ENCODE data around the gene RDH5. TPM values are rescaled to one million over a fixed set of nuclear protein-coding genes. Genes with fewer than 3 reads are reported as not detected.

Gene RDH5
- total RNA-seq, 1 donor: 3.0 TPM

DNA sequence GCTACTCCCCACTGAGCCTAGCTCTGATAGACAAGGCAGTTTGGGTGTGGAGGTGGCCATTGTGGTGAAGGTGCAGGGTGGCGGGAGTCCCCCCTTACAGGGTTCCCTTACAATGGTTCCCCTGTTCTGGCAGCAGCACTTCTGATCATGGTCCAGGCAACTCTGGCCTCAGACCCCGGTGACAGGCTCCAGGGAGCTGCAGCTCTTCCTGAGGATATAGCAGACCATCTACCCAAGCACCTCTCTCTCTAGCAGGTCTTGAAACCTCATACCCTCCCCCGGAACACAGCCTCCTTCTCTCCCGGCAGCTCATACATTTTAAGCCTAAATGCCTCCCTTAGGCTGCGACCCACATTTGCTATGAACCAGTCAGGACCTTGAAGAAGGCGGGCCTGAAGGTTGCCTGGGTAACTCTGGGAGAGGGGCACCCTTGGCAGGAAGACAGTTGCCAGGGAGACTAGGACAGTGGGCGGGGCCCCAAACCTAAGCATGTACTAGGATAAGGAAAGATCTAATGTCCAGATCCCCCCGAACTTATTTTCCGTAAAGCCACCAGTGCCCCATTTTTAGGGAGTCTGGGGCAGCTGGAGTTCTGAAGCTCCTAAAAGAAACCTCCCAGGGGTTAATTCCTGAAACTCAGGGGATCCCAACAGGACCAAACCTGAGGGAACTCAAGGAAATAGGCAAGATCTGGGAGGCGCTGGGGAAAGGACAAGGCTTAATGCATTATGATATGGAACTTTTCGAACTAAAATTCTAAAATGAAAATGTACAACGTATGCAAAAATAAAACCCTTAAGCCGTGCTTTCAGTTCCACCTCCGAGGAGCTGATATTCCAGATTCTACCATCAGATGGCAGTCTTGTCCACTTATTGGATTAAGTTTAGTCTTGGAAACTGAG, 18.2 kb downstream of the RDH5 start:
- no peaks in the 10 kb centered on the region for H3K9me3 ChIP-seq (ENCODE audit: low read depth, low read length)
- peak overlapping the region; percentile 59 for H3K4me3 ChIP-seq (ENCODE audit: low read length)
- H3K27me3 ChIP-seq (ENCODE audit: insufficient read depth, low read length): peaks cover 2% of the 10 kb centered on the region
- peaks cover 21% of the 10 kb centered on the region for H3K4me1 ChIP-seq (ENCODE audit: insufficient read depth, low read length)

DNA sequence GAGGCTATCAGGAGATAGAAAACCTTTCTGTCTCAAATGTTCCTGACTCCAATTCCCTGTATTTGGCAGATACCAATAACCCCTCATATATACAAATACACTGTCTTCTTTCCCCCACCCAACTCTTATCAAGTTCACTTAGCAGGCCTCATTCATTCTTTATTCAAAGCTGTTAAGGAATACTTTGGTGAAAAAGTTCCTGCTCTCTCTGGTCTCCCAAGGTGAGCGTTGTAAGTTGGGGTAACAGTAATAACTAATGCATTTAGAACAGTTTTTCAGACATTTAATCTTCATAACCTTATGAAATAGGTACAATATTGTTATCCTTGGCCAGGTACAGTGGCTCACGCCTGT, 18.8 kb downstream of the RDH5 start:
- Histone ChIP-seq H3K4me3 (ENCODE audit: low read length) (peak overlapping the region; percentile 59), H3K4me1 (ENCODE audit: insufficient read depth, low read length) (peaks cover 27% of the 10 kb centered on the region), H3K27me3 (ENCODE audit: insufficient read depth, low read length) (peaks cover 3% of the 10 kb centered on the region), H3K9me3 (ENCODE audit: low read depth, low read length) (no peaks in the 10 kb centered on the region)

DNA sequence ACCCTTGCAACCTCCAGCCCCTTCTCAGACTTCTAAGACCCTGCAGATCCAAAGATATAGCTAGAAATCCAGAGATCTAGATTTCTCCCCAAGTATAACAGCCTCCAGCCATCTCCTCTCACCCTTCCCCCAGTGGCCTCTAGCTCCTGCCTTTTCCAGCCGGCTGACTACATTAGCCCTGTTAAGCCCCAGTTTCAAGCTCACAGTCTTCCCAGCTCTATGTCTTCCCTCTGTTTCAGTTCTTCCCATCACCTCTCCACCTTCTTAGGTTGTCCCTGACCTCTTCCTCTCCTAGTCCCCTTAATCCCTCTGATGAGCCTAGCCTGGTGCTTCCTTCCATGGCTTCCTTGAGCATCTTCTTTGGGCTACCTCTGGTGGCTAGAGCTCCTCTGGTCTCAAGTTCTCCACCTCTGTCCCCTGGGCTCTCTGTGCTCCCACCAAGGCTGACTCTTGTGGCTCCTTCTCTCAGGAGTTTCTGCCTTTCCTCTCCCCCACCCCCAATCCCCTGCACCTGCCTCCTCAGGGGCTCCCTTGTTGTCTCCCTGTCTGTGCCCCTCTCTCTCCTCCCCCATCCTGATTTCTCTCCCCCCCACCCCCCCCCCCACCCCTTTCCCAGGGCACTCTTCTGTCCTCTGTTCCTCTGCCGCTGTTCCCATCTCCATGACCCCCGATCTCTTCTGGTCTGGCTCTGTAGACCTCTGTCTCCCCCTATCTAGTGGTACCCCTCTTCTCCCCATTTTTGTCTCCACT, 21.9 kb downstream of the RDH5 start:
- Histone ChIP-seq H3K9me3 (ENCODE audit: low read depth, low read length) (no peaks in the 10 kb centered on the region), H3K4me1 (ENCODE audit: insufficient read depth, low read length) (peaks cover 38% of the 10 kb centered on the region), H3K27me3 (ENCODE audit: insufficient read depth, low read length) (peaks cover 8% of the 10 kb centered on the region), H3K4me3 (ENCODE audit: low read length) (no peak overlapping the region)

DNA sequence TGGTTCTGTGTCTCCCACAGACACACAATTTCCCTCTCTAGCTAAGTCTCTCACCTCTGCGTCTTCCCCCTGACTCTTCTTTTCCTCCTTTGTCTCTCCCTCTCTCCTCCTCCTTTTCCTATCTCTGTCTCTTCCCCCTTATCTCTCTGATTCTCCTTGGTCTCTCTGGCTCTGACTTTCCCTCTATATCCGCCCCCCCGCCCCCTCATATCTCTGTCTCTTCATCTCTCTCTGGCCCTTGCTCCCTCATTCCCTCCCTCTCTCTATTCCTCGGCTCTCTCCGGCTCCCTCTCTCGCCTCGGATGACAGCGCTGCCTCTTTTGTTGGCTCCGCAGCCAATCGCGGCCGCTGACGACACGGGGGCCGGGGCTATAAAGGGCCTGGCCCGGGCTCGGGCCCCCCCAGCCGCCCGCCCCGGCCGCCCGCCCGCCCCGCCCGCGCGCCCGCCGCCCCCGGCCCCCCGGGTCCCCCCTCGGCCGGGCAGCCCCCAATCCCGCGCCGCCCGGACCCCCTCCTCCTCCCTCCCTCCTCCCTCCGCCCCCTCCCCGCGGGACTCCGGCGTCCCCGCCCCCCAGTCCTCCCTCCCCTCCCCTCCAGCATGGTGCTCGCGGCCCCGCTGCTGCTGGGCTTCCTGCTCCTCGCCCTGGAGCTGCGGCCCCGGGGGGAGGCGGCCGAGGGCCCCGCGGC, 22.7 kb downstream of the RDH5 start, which contains the start of gene GDF11:
Gene GDF11, plus strand, starts transcription at position 404 of the 687 bp plus-strand sequence. Its CDS starts 195 bp downstream, at position 599.
- Histone ChIP-seq H3K4me3 (ENCODE audit: low read length) (peak within 1 kb of the TSS; percentile 43), H3K9me3 (ENCODE audit: low read depth, low read length) (no peaks in the 10 kb centered on the region), H3K4me1 (ENCODE audit: insufficient read depth, low read length) (peaks cover 30% of the 10 kb centered on the region), H3K27me3 (ENCODE audit: insufficient read depth, low read length) (peaks cover 8% of the 10 kb centered on the region)

DNA sequence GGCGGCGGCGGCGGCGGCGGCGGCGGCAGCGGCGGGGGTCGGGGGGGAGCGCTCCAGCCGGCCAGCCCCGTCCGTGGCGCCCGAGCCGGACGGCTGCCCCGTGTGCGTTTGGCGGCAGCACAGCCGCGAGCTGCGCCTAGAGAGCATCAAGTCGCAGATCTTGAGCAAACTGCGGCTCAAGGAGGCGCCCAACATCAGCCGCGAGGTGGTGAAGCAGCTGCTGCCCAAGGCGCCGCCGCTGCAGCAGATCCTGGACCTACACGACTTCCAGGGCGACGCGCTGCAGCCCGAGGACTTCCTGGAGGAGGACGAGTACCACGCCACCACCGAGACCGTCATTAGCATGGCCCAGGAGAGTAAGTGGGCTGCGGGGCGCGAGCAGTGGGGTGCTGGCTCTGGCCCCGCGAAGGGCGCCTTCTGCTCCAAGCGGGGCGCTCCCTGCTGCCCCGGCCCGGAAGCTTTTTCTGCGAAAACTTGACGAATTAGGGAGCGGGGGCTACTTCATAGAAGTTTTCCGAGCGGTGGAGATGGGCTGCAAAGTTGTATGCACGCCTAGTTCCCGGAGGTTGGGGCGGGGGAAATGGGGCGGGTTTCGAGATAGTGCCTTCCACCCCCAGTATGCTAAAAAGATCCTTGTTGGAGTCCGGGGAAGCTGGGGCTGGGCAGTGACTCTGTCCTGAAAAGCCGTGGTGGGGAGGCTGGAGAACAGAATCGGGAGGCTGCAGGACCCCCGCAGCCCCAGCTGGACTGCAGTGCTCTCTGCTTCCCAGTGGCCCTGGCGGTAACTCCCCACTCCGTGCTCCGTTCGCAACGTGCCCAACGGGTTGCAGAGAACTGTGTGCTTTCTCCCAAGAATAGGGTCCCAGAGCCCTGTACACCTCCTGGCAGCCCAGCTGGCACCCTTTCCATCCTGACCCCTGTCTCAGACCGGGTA, 23.5 kb downstream of the RDH5 start:
- Histone ChIP-seq H3K4me1 (ENCODE audit: insufficient read depth, low read length) (peaks cover 23% of the 10 kb centered on the region), H3K9me3 (ENCODE audit: low read depth, low read length) (no peaks in the 10 kb centered on the region), H3K27me3 (ENCODE audit: insufficient read depth, low read length) (peaks cover 8% of the 10 kb centered on the region), H3K4me3 (ENCODE audit: low read length) (peak overlapping the region; percentile 43)

DNA sequence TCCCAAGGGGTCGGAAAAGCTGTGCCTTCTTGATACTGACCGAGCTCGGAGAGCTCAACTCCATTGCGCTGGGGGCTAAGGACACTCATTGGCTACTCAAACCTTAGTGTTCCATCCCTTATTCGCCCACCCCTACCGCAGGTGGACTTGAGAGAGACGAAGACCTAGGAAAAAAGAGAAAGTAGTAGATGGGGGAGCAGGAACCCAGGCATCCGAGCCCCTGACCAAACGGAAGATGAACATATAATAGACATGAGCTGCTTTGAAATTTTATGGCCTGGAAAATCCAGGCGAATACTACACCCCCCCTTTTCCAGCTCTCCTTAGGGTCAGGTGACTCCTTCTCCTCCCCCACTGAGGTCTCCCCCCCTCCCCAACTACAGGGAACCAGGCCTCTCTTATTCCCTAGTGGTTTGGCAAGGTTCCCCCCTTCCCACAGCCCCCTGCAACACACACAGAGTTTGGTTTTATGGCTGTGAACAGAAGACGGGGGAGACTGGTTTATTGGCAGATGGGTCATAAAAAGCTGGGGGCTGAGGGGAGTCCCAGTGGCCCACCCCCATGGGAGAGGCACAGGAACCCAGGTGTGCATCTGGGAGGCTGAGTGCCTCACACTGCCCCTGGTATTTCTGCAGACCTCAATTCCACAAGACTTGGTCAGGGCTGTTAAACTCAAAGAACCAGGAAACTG, 24.3 kb downstream of the RDH5 start:
- no peaks in the 10 kb centered on the region for H3K9me3 ChIP-seq (ENCODE audit: low read depth, low read length)
- peaks cover 23% of the 10 kb centered on the region for H3K4me1 ChIP-seq (ENCODE audit: insufficient read depth, low read length)
- peaks cover 8% of the 10 kb centered on the region for H3K27me3 ChIP-seq (ENCODE audit: insufficient read depth, low read length)
- peak overlapping the region; percentile 43 for H3K4me3 ChIP-seq (ENCODE audit: low read length)

DNA sequence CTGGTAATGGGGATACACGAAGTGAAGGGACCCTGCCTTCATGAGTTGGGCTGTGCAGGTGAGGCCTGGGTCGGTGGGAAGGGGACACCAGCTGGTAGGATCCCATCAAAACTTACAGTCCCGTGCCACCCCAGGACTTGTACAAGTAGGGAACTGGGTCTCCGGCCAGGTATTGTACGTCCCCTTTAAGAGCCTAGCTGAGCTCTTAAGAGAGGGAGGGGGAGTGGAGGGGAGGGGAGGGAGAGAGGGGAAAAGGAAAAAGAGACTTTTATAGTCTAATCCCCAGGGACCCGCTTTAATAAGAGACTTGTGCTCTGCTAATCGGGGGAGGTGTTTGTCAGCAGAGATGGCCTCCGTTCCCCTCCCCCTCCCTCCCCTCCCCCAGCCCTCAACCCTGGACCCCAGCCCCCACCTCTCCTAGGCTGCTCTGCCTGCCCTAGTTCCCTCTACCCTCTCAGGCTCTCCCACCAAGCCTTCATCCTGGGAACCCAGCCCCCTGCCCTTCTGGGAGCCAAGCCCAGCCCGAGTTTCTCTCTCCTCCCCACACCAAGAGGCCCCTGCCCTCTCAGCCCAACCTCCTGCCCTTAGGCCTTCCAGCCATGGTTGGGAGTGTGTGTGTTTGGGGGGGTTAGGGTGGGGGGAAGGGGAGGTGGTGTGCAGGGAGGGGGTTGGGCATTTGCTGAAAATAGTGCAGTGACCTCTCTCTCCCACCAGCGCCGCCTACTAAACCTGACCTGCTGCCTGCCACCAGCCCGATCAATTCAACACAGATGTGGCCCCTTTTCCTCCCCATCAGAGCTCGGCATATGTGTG, 25.4 kb downstream of the RDH5 start:
- Histone ChIP-seq H3K4me3 (ENCODE audit: low read length) (no peak overlapping the region), H3K27me3 (ENCODE audit: insufficient read depth, low read length) (peaks cover 8% of the 10 kb centered on the region), H3K4me1 (ENCODE audit: insufficient read depth, low read length) (peaks cover 23% of the 10 kb centered on the region), H3K9me3 (ENCODE audit: low read depth, low read length) (no peaks in the 10 kb centered on the region)

DNA sequence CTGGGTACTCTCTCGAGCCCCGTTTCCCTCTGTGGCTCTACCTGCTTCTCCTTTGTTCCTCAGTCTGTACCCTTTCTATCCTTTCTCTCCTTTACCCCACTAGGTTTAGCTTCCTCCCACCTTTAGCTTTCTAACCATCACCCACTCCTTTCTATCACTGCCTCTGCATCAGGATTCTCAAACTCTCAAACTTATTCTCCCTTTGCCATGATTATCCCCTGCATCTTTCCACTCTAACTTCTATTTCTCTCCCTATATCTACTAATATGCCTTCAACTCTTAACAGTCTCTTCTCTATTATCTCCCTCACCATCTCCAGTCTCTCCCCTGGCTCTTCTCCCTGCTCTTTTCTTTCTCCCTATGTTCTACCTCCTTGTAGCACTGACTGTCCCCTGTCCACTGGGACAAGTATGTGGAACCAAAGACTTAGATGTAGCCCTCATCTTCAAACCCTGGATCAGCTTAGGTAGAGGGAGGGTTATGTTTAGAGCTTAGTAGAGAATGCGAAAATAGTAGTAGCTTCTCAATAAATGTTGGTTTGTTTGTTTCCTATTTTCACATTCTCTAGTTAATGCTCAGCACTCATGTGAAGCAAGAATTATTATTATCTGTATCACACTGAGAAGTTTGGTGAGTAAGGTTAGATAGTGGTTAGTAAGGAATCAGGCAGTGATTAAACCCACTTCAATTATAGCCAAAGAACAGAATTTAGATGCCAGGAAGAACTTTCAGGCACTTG, 26.1 kb downstream of the RDH5 start:
- Histone ChIP-seq H3K4me1 (ENCODE audit: insufficient read depth, low read length) (peaks cover 23% of the 10 kb centered on the region), H3K27me3 (ENCODE audit: insufficient read depth, low read length) (peaks cover 8% of the 10 kb centered on the region), H3K4me3 (ENCODE audit: low read length) (no peak overlapping the region), H3K9me3 (ENCODE audit: low read depth, low read length) (no peaks in the 10 kb centered on the region)

DNA sequence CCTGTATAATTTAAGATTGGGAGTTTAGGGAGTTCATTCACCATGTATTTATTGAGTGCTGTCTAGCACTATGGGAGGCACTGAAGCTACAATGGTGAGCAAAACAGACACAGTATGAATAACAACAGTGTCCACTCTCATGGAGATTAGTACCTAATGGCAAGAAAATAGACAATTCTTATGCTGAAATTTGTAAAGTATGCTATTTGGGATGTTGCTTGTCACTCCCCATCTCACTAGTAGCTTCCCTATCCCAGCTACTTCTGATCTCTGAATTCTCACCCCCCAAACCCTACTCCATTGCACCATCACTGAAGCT, 26.7 kb downstream of the RDH5 start:
- Histone ChIP-seq H3K27me3 (ENCODE audit: insufficient read depth, low read length) (peaks cover 6% of the 10 kb centered on the region), H3K4me1 (ENCODE audit: insufficient read depth, low read length) (peaks cover 23% of the 10 kb centered on the region), H3K4me3 (ENCODE audit: low read length) (no peak overlapping the region), H3K9me3 (ENCODE audit: low read depth, low read length) (no peaks in the 10 kb centered on the region)

DNA sequence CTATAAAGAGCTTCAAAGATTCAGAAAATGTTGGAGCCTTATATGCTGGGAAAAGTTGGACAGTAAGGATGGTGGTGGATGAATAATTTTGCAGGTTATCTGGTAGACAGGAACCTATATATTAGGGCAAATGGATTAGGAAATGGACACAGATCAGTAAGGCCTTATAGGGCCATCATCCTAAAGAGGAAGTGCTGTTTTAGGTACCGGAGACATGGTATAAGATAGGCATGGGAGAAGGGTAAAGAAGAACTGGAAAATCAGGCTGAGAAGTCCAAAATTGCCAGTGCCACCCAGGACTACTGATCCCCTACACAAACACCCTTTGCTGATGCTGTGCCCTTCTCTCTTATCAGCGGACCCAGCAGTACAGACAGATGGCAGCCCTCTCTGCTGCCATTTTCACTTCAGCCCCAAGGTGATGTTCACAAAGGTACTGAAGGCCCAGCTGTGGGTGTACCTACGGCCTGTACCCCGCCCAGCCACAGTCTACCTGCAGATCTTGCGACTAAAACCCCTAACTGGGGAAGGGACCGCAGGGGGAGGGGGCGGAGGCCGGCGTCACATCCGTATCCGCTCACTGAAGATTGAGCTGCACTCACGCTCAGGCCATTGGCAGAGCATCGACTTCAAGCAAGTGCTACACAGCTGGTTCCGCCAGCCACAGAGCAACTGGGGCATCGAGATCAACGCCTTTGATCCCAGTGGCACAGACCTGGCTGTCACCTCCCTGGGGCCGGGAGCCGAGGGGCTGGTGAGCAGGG, 28.2 kb downstream of the RDH5 start:
- Histone ChIP-seq H3K4me1 (ENCODE audit: insufficient read depth, low read length) (peaks cover 19% of the 10 kb centered on the region), H3K4me3 (ENCODE audit: low read length) (no peak overlapping the region), H3K27me3 (ENCODE audit: insufficient read depth, low read length) (peaks cover 5% of the 10 kb centered on the region)

DNA sequence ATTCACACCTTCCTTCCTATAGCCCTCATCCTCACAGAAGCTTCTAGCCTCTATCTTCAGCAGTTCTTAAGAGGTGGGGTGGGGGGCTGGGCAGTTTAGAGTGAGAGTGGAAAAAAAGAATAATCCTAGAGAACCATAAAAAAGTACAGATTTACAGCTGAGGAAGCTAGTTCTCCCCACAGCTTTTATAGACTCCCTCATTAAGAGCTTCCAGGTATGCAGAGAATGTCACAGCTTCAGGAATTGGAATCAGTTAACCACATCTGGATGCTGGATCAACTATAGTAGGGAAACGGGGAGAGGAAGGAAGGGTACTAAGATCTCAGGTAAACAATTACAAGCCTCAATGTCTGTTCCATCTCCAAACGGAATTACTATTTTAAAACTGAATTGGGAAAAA, 35.1 kb downstream of the RDH5 start:
- no peak overlapping the region for H3K4me3 ChIP-seq (ENCODE audit: low read length)

More for the DNA sequence above, 28.2 kb downstream of the RDH5 start:
- no peaks in the 10 kb centered on the region for H3K9me3 ChIP-seq (ENCODE audit: low read depth, low read length)

DNA sequence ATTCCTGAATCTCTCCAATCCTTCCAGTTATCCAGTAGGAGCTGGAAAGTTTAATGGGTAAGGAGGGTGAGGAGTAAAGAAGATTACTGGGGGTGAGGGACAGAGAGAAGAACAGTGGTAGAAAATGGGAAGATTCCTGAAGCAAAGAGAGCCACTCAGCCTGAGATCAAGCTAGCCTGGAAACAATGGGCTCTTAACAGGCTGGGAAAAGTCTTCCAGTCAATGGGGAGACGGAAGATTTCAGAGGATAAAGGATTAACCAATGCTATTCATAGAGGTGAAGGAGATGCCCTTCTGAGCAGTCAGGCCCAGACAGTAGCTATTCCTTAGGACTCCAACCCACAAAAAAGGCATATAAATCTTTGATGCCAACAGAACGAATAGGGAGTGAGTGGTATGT, 37.5 kb downstream of the RDH5 start:
- Histone ChIP-seq H3K9me3 (ENCODE audit: low read depth, low read length) (no peaks in the 10 kb centered on the region), H3K27me3 (ENCODE audit: insufficient read depth, low read length) (no peaks in the 10 kb centered on the region), H3K4me3 (ENCODE audit: low read length) (no peak overlapping the region), H3K4me1 (ENCODE audit: insufficient read depth, low read length) (no peaks in the 10 kb centered on the region)

More for the DNA sequence above, 35.1 kb downstream of the RDH5 start:
- Histone ChIP-seq H3K27me3 (ENCODE audit: insufficient read depth, low read length) (no peaks in the 10 kb centered on the region), H3K9me3 (ENCODE audit: low read depth, low read length) (no peaks in the 10 kb centered on the region), H3K4me1 (ENCODE audit: insufficient read depth, low read length) (no peaks in the 10 kb centered on the region)
